NT2/D1 (cell line): Measurements from ENCODE around the gene PFAS.

ENCODE experiments used
- SUZ12 ChIP-seq: IDR thresholded peaks from 2 replicates; pipeline ENCODE4 v1.6.1; 2011; ENCODE audit not compliant: insufficient read length, insufficient read depth; ENCODE audit errors: extremely low read depth
- YY1 ChIP-seq: IDR thresholded peaks from 2 replicates; pipeline ENCODE4 v1.6.1; 2011; ENCODE audit not compliant: insufficient read length, insufficient read depth
- ZNF274 ChIP-seq: IDR thresholded peaks from 2 replicates; pipeline ENCODE4 v1.6.1; 2011; ENCODE audit warnings: mild to moderate bottlenecking, low read depth, low read length

DNA sequence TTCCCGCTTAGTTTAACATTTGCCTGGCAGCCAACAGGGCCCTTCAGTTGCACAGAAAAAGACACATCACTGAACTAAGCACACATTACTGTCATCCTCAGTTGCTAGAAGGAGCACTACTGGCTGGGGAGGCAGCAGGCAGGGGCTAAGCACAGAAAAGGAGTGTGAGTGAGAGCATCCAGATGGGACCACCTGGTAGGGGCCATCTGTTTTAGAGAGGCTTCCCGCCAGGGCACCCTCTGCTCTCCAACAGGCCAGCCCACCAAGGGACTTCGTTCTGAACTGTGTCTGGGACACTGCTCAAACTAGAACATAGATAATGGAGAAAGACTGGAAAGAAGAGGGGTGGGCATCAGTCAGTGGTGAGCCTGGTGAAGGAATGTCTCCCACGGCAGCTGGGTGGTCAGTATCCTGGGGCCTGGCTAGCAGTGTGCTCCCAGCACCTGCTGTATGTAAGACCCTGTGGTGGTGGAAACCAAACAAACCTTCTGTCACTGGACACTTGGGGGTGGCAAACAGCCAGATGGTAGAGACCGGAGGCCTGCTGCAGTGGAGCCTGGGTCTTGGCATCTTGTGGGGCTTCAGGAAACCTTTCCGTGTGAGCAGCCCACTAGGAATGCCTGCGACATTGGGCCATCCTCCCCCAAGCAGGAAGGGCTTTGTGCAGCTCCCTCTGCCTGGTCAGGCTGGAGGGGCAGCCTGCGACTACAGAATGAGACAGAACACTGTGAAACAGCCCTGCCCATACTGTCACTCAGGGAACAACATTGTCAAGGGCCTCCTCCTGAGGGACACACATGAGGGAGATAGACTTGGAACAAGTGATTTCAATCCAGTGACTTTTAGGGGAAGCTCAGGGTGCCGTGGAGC is 26.6 kb downstream of the PFAS start:
- TF ChIP-seq YY1 (no peak), ZNF274 (no peak), SUZ12 (no peak)
